NCI-H2081 (cell line): ENCODE results near the gene USP36.
A peak's percentile ranks its signal among the peaks of the same experiment; 100 is the strongest.
"Not testable (repeated sequence)": the region's sequence is repeated elsewhere in the genome, so short reads cannot be mapped to it uniquely, and the experiment has no call there.

Experiments
- DNase-seq, 2 experiments: peaks; one replicate each; lab custom pipeline; 2025; lab: John Stamatoyannopoulos, UW

The USP36 gene

DNA sequence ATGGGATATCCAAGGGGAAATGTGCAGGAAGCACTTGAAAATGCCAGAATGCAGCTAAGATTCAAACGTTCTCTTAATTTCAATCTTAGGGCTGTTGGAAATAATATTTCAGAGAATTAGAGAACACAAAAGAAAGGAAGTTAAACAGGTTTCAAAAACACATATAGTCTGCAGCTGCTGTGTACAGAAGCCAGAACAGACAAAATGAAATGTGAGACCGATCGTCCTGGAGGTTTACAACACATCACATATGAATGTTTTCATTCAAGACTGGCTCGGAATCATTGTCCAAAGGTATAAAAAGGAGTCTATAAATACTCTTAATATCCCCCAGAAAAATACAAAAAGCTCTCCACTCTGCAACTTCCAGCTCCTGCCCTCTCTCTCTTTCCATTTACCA lies 72.8 kb downstream of the USP36 start:
- DNase-seq, result peak in 1 of 2 experiments; percentile 39

DNA sequence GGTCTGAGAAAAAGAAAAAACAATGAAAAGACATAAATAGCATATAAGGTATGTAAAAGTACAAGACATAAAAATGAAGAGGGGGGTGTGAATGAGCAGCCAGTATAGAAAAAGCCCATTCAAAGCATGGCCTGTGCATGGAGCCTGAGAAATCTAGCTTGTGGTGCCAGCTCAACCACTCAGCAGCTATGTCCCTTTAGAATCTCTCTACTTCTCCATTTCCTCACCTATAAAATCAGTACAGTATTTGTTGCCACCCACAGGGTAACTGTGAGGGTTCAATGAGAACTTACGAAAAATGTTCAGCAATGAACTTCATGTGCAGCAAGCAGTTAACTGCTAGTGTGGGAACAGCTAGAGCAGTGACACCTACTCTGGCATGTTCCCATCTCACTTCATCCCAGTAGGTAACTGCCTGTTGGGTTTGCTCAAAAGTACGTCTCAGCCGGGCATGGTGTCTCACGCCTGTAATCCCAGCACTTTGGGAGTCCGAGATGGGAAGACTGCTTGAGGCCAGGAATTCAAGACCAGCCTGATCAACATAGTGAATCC lies 73.8 kb downstream of the USP36 start:
- no peak for DNase-seq

- no peak for DNase-seq
Observed at GRCh38 chr17:78766225-78766624, 74.4 kb downstream of the USP36 start.

DNA sequence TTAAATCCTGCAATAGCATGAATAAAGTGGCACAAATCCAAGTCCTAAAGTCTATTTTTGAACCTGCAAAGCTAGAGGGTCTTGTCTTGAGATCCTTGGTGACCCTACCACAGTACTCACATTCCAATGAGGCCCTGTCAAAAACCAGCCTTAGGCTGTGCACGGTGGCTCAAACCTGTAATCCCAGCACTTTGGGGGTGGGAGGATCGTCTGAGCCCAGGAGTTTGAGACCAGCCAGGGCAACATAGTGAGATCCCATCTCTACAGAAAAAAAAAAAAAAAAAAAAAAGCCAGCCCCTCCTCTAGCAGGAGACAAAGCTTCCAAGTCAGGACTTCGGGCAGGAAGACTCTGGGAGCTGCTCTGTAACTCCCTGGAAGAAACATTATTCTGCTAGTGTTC lies 74.8 kb downstream of the USP36 start:
- no peak for DNase-seq

DNA sequence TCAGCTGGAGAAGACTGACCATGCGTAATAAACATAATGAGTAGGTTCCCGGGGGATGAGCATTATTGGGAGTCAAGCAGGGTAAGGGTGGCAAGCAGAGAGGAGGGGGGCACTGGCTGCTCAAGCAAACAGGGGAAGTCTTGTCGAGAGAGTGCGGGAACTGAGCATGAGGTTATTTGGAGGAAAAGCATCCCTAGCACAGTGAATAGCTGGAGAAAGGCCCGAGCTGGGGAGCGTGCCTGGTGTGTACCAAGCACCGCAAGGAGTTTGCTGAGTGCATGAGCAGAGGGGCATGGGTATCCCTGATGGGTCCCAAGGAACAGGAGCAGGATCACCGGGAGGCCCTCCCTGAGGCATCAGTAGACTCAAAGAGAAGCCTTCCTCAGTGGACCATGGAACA lies 75.7 kb downstream of the USP36 start:
- no peak for DNase-seq

GRCh38 chr17:78763561-78763960 lies 77.1 kb downstream of the USP36 start:
- DNase-seq, result no peak

- no peak for DNase-seq
Observed at GRCh38 chr17:78761789-78762406, 78.7 kb downstream of the USP36 start.

GRCh38 chr17:78759969-78760352 lies 80.7 kb downstream of the USP36 start:
- DNase-seq, result no peak

- peak; percentile 57 to 69 for DNase-seq
Observed at GRCh38 chr17:78759203-78759968, 81.2 kb downstream of the USP36 start.

DNA sequence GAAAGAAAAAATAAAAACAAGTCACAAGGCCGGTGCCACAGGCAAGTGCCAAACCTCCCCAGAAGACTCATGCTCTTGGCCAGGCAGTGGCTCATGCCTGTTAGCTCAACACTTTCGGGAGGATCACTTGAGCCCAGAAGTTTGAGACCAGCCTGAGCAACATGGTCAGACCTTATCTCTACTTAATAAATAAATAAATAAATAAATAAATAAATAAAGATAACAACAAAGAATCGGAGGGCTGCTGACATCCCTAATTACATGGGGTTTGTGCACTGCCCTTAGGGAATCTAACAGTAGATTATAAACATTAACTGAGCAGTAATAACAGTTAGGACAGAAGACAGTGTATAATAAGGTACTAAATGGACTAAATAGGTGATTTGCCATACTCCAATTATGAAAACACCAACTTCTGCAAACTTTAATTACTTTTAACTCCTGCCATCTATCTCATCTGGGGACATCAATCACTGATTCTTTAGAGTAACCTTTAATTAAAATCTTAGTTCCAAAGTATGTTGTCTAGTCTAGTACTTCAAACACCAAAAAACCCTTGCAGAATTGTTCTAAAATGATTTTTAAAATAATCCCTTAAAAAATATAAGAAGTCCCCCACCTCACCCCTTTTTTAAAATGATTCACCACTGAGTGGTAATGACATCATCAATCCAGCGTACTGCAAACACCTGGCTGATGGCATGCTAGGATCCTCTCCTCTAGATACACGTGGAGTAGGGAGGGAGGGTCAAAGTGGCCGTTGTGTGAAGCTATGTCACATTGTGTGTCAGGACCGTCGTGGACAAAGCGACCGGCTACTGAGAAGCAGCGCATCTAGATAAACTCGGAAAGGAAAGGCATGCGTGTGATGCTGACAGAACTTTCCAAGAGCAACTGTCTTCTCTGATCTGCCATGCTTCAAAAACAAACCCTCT lies 87.0 kb downstream of the USP36 start:
- no peak for DNase-seq

DNA sequence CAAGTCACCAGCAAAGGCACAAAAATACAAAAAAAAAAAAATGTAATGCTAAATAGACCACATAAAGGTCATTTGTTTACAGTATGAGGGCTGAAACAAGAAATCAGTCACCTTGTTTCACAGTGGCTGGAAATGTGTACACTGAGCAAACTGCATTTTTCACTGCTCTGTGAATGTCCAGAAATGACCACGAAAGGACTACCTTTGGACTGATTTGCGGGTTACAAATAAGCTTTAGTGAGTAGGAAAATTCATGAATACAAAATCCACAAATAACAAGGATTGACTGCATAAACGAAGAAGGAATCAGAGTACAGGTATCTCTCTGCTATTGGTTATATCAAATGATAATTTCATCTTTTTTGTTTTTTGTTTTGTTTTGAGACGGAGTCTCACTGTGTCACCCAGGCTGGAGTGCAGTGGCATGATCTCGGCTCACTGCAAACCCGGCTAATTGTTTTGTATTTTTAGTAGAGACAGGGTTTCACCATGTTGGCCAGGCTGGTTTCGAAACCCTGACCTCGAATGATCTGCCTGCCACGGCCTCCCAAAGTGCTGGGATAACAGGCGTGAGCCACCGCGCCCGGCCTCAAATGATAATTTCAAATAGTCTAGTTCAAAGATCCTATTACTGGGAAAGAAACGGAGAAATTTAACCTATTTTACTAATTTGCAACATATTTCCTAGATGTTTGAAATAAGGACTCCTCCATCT lies 89.0 kb downstream of the USP36 start:
- DNase-seq, result no peak

DNA sequence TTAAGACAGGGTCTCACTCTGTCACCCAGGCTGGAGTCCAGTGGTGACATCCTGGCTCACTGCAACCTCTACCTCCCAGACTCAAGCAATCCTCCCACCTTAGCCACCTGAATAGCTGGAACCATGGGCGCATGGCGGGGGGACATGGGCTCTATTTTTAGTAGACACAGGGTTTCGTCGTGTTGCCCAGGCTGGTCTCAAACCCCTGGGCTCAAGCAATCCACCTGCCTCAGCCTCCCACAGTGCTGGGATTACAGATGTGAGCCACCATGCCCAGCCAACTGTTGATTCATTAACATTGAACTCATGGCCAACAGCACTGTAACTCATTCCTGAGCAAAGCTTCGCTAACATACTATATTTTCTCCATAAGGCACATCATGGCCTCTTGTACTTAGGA lies 89.6 kb downstream of the USP36 start:
- DNase-seq, result not testable (repeated sequence)

GRCh38 chr17:78748730-78749317 lies 91.8 kb downstream of the USP36 start:
- DNase-seq, result peak in 1 of 2 experiments; percentile 28

DNA sequence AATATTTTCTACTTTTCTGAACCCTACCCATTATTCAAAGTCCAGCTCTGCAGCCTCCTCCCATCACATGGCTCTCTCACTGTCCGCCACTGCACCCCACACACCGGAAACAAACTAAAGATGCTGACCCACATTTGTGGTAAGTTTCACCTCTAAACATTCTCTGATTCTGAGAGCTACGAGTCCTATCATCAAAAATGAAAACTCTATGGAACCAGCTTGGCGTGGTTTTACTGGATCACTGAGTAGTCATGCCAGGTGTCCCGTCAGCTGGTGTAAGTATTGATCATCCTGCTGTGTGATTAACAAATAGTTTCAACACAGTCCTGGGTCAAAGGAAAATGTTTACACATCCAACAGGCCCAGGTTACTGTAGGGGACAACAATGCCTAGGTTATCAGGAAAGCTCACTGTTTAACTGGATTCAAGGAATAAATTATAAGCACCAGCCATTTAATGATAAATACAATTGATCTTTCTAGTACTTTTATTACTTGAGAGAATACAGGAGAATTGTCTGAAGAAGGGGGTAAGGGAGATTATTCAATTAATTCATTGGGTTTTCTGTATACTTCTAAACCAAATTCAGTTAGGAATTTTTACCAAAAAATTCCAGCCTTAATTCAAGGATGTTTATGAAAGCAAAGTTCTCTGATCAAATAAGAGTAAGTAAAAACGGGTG lies 92.4 kb downstream of the USP36 start:
- no peak for DNase-seq

- no peak for DNase-seq
Observed at GRCh38 chr17:78747488-78747887, 93.1 kb downstream of the USP36 start.

DNA sequence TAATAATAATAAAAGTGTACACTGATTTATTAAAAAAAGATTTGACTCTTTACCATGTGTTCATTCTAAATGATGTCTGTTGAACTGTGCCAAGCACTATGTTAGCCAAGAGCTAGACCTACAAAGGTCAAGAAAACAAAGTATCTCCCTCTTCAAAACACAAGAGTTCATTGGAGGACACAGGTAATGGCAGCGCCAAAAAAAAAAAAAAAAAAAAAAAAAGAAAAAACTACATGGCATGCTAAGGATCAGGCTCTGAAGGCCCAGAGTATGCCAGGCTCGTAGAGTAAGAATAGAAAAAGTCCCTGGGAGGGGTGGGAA lies 93.7 kb downstream of the USP36 start:
- DNase-seq, result no peak

GRCh38 chr17:78746263-78746948 lies 94.2 kb downstream of the USP36 start:
- DNase-seq, result no peak
